ENCODE results near the gene HOXA6.
A peak's percentile ranks its signal among the peaks of the same experiment; 100 is the strongest.

HOXA6 gene

GRCh38 chr7:27162561-27163287 is 15.2 kb upstream of the HOXA6 start:
- no peak for DNase-seq (ENCODE audit: low read depth in 2 of 2)

GRCh38 chr7:27161721-27162560 is 14.4 kb upstream of the HOXA6 start:
- DNase-seq (ENCODE audit: low read depth in 2 of 2), result no peak

DNA sequence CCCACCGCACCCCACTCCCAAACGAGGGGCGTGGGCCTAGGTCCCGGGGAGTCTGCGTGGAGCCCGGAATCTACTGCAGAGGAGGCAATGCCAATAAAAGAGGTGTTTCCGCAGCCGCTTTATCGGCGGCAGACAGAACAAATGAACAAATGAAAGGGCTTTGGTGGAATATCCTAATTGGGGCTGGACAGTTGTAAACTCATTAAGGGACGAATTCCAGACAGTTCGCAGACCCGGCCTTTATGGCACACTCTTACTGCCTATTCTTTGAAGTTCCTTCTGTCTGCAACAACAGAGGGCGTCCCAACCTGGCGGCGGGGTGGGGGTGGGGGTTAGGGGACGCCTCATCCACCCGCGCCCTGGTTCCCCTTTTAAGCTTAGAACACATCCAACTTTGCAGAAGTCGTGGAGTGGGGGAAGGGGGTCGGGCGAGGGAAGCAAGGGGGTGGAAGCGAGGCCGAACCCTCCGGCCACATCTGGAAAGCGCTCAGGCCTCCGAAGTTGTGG is 13.7 kb upstream of the HOXA6 start:
- DNase-seq (ENCODE audit: low read depth in 2 of 2), result no peak

DNA sequence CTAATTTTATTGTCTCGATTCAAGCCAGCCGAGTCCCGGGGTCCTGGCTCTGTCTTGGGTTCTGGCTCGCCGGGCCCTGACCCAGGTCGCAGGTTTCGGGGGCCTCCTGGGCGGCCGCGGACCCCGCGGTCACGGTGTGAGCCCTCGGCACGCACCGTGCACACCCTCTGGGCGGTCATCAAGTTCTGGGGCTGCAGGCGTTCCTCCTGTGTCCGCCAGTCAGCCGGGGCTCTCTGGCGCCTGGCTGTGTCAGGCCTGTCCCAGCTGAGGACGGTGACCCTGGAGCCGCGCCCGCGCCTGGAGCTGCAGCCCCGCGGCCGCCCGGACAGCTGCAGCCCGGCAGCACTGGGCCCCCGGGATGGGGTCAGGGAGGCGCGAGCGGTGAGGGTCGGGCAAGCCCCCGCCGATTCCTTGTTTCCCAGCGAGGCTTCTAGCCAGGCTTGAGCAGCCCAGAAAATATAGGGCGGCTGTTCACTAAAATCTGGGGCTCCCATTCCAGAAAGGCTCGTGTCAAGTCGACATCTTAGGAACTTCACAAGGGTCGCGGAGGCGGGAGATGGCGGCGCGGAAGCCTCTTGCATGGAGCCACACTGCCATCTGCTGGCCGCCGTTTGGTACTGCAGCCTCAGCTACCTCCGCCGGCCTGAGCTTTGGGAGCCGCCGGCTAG is 13.1 kb upstream of the HOXA6 start:
- DNase-seq (ENCODE audit: low read depth in 2 of 2), result peak; percentile 77 to 86

GRCh38 chr7:27160145-27160545 is 12.6 kb upstream of the HOXA6 start:
- no peak for DNase-seq (ENCODE audit: low read depth in 2 of 2)

- no peak for DNase-seq (ENCODE audit: low read depth in 2 of 2)
Measured at GRCh38 chr7:27159266-27160144, 11.9 kb upstream of the HOXA6 start.

GRCh38 chr7:27158436-27159265 is 11.1 kb upstream of the HOXA6 start:
- no peak for DNase-seq (ENCODE audit: low read depth in 2 of 2)

- no peak for DNase-seq (ENCODE audit: low read depth in 2 of 2)
Measured at GRCh38 chr7:27157702-27158431, 10.3 kb upstream of the HOXA6 start.

- DNase-seq (ENCODE audit: low read depth in 2 of 2), result no peak
Measured at GRCh38 chr7:27156916-27157701, 9.5 kb upstream of the HOXA6 start.

DNA sequence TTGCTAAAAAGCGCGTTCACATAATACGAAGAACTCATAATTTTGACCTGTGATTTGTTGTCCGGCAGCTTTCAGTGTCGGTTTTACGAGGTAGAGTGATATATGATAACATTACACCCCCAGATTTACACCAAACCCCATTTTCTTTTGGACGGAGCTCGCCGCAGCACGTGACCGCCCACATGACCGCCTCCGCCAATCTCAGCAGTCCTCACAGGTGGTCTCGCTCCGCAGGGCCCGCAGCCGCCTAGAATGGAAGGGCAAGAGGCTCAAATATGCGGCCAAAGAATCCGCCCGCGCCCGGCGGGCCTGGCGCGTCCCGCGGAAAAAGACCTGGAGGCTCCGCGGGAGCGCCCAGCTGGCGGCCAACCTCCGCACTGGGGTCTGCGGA is 8.9 kb upstream of the HOXA6 start, which contains the start of gene HOXA7:
TSS of gene HOXA7 (minus strand) at position 168 of the 391 bp plus-strand sequence. CDS start at position 38, 130 bp downstream.
- DNase-seq (ENCODE audit: low read depth in 2 of 2), result no peak

- no peak for DNase-seq (ENCODE audit: low read depth in 2 of 2)
Measured at GRCh38 chr7:27155816-27156507, 8.4 kb upstream of the HOXA6 start.

GRCh38 chr7:27154901-27155815 is 7.6 kb upstream of the HOXA6 start:
- no peak for DNase-seq (ENCODE audit: low read depth in 2 of 2)

GRCh38 chr7:27154369-27154768 is 6.8 kb upstream of the HOXA6 start:
- DNase-seq (ENCODE audit: low read depth in 2 of 2), result no peak

- DNase-seq (ENCODE audit: low read depth in 2 of 2), result no peak
Measured at GRCh38 chr7:27153526-27153925, 6.0 kb upstream of the HOXA6 start.

DNA sequence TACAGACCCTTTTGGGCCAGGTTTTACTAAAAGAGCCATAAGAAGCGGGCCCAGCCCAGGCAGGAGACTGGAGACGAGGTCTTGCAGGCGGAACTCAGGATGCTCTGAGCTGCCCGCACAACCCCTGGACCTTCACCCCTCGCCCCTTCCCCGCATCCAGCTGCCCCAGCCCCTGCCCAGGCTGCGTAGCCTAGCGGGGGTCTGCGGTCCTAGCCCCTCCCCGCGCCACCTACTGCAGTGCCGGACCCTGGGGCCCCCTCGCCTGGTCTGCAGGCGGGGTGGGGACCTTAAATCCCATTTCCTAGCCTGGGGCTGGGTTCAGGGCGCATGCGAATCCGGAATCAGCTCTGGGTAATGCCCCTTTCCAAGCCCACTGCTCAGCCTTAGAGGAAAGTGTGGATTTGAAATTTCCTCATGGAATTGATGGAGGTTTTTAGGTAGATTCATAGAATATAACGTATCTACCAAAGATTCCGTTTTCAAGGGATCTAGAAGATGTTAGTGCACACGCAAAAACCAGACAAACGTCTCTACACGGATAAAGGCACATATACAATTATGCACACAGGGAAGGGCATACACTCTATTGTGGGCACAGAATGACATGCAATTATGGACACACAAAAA is 5.4 kb upstream of the HOXA6 start:
- DNase-seq (ENCODE audit: low read depth in 2 of 2), result no peak

DNA sequence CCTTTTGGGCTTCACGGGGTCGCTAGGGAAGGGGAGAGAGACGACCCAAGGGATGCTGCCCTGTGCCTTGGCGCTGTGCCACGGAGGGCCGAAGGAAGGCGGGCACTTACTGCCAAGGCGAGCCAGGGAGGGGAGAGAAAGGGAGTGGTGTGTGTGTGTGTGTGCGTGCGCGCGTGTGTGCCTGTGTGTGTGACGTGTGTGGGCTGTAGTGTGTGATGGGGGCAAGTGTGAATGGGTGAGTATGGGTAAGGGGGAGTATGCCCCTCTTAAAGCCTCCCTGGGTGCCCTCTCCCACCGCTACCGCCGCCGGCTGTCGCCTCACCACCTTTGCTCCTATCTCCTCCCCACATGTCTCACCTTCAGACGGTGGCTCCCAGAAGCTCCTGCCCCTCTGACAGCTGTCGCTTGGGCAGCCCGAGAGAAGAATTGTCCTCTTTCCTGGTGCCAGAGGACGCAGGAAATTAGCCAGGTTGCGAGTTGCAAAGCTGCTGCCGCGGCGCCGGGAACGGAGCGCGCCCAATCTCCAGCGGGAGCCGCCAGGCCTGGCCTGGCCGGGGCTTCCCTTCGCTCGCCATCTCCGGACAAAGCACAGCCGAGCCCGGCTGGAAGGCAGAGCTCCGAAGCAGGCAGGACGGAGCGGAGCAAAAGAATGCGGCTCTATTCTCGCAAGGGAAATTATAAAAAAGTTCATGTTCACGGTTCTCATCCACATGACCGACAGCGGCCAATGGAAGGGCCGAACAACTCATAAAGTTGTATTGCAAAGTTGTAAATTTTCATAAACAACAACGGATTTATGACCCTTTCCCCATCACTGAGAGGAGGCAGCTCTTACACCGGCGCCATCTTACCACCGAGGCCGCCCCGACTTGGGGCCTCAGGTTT is 4.6 kb upstream of the HOXA6 start, which contains the start of gene HOXA3:
TSS of gene HOXA3 (minus strand) at position 653 of the 885 bp plus-strand sequence. CDS start 41,943 bp downstream, outside the sequence.
- no peak for DNase-seq (ENCODE audit: low read depth in 2 of 2)
